NCI-H146 treated with DMSO at 0.1 percent for 48 hours (cell line): ENCODE measurements around the gene EGLN2.
"Not testable (repeated sequence)": the region's sequence is repeated elsewhere in the genome, so short reads cannot be mapped to it uniquely, and the experiment has no call there.

Source experiments
- DNase-seq: peaks from one replicate; lab custom pipeline; 2025; ENCODE audit not compliant: unreplicated experiment; lab: John Stamatoyannopoulos, UW

The EGLN2 gene

DNA sequence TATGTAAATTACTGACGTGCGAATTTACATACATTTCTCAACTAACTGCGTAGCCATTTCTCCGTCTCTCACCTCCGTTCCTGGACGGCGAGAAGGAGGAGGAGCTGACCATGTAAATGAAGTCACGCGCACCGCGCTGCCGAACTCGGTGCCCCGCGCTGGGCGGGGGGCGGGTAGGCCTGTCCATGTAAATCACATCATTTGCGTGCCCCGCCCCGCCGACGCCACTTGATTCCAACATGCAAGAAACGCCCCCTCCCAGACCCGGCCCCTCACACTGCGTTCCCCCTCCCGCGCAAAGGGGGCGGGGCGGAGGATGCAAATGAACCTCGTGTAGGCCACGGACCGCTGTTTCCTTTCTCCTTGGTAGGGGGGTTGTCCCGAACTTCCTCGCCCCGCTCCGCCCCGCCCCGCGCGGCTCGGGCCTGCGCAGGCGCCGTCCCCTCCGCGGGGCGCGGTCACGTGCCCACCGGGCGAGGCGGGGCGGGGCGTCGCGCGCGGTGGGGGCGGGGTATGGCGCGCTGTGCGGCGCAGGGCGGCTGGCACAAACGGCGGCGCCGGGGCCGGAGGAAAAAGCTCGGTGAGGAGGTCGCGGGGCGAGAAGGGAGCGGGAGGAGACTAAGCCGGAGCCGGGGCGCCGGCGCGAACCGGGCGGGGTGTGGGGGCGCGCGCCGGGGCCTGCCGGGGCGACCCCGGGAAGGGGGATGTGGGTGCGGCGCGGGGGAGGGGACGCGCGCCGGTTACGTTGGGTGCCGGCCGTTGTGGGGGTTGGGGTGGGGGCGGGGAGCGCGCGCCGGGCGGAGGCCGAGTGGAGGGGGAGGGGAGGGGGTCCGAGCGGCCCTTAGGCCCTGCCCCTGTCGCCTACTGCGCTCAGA, at the start of gene EGLN2:
Gene EGLN2 (plus strand): TSS at position 509 of the 875 bp plus-strand sequence. CDS start 1,382 bp downstream, outside the sequence.
- peak; percentile 98 for DNase-seq

- DNase-seq = peak; percentile 99
These were observed 48.7 kb upstream of the EGLN2 start, which contains the start of gene ACTMAP for GRCh38 chr19:40750058-40750873. ACTMAP (minus strand) TSS chr19:40750477; CDS start chr19:40749803, 674 bp downstream.

DNA sequence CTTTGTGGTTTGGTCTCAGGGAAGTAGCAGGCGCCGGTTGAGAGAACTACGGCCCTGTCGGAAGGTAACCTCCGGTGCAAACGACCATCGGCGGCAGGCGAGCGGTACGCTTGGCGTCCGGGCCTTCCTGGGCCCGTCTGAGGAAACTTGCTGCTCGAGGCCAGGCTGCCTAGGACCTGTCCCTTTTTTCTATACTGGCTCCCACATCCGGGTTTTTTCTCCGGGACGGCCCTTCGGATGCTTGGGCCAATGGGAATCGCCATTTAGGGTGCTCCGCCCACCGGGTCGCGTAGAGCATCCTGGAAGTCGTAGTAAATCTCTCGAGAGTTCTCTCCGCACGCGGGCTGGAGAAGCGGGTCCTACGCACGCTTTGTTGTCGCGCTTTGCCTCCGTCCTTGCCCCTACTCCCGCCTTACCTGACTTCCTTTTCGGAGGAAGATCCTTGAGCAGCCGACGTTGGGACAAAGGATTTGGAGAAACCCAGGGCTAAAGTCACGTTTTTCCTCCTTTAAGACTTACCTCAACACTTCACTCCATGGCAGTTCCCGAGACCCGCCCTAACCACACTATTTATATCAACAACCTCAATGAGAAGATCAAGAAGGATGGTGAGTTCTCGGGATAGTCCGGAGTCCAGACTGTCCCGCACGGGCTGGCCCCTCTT, 48.0 kb upstream of the EGLN2 start, which contains the start of gene SNRPA:
Gene SNRPA (plus strand): TSS at position 330 of the 664 bp plus-strand sequence. CDS start 206 bp downstream, at position 536.
- peak; percentile 95 for DNase-seq

- no peak for DNase-seq
These were observed 46.7 kb upstream of the EGLN2 start for GRCh38 chr19:40752257-40752781.

- DNase-seq = no peak
These were observed 44.3 kb upstream of the EGLN2 start for GRCh38 chr19:40754611-40755247.

- DNase-seq = no peak
These were observed 43.8 kb upstream of the EGLN2 start for GRCh38 chr19:40755248-40755624.

DNA sequence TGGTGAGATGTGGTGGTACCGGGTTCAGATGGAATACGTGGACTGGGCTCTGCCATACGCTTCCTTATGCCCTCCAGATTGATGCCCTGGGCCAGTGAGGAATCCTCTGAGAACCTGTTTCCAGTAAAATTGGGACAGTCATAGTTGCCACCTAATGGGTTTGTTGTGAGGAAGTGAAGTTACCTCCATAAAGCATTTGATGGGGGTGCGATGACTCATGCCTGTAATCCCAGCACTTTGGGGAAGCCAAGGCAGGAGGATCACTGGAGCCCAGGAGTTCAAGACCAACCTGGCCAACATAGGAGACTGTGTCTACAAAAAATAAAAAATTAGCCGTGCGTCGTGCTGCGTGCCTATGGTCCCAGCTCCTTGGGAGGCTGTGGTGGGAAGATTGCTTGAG, 43.2 kb upstream of the EGLN2 start:
- no peak for DNase-seq

DNA sequence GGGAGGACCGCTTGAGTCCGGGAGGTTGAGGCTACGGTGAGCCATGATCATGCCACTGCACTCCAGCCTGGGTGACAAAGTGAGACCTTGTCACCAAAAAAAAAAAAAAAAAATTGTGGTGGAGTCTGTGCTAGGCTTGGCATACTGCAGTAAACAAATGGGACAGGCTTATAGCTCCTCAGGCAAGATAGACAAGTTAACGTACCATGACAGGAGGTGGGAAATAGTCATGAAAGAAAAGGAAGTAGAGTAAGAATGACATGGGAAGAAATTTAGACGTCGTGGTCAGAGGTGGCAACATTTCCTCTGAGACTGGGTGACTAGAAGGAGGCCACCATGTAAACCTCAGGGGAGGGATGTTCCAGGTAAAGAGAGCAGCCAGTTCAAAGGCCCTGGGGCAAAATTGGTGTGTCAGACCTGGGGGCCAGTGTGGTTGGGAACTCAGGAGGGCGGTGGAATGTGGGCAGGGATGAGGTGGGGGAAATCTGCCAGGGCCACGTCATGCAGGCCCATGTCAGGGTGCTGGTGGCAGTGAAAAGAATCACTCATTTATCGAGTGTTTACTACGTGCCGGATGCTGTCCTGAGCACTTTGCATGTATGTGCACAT, 42.4 kb upstream of the EGLN2 start:
- no peak for DNase-seq

- no peak for DNase-seq
These were observed 40.5 kb upstream of the EGLN2 start for GRCh38 chr19:40758491-40758890.

DNA sequence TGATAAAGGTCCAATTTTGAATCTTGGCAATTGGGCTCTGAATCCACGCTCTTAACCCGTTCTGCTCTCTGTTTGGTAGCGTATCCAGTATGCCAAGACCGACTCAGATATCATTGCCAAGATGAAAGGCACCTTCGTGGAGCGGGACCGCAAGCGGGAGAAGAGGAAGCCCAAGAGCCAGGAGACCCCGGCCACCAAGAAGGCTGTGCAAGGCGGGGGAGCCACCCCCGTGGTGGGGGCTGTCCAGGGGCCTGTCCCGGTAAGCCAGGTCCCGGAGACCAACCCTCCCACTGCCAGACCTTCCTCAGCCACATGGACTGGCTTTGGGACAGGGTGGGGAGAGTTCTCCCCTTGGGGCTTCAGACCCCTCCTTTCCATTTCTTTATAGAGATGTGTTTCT, 39.6 kb upstream of the EGLN2 start:
- no peak for DNase-seq

DNA sequence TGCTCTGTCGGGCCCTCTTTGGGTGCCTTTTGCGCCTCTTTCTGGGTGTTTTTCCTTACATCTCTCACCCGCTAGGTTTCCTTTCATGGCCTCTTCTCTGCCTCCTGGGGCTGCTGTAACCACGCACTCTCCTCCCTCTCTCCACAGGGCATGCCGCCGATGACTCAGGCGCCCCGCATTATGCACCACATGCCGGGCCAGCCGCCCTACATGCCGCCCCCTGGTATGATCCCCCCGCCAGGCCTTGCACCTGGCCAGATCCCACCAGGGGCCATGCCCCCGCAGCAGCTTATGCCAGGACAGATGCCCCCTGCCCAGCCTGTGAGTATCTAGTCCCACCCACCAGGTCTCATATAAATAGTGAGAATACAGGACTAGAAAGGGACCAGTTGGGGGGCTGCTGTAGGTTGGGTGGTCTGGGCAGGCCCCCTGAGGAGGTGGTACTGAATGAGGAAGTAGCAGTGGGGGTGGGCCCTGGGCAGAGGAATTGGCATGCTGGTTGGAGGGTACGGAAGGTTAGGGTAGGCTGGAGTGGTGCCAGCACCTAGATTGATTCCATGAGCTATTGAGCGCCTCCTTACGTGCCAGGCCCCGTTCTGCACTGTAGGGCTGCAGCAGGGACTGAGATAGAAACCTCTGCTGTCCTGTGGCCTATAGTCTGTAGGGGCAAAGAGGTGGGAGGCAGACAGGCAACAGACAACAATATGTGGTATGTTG, 36.1 kb upstream of the EGLN2 start:
- no peak for DNase-seq

DNA sequence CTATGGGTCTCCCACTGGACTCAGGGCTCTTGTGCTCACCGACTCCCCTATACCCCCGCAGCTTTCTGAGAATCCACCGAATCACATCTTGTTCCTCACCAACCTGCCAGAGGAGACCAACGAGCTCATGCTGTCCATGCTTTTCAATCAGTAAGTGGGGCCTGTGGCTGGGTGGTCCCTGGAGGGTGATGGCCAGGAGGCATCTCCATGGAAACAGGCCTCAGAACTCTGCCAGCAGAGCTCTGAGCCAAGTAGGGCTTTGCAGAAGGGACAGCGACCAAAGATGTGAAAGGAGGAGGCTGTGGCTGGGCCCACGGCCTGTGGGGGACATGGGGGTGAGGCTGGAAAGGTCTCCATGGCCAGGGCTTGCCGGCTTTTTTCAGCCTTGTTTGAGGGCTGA, 35.5 kb upstream of the EGLN2 start:
- DNase-seq = no peak

- DNase-seq = no peak
These were observed 35.0 kb upstream of the EGLN2 start for GRCh38 chr19:40763963-40764362.

- DNase-seq = not testable (repeated sequence)
These were observed 32.6 kb upstream of the EGLN2 start for GRCh38 chr19:40766385-40766784.

- DNase-seq = no peak
These were observed 30.1 kb upstream of the EGLN2 start for GRCh38 chr19:40768869-40769268.

- not testable (repeated sequence) for DNase-seq
These were observed 27.7 kb upstream of the EGLN2 start for GRCh38 chr19:40771101-40771862.

DNA sequence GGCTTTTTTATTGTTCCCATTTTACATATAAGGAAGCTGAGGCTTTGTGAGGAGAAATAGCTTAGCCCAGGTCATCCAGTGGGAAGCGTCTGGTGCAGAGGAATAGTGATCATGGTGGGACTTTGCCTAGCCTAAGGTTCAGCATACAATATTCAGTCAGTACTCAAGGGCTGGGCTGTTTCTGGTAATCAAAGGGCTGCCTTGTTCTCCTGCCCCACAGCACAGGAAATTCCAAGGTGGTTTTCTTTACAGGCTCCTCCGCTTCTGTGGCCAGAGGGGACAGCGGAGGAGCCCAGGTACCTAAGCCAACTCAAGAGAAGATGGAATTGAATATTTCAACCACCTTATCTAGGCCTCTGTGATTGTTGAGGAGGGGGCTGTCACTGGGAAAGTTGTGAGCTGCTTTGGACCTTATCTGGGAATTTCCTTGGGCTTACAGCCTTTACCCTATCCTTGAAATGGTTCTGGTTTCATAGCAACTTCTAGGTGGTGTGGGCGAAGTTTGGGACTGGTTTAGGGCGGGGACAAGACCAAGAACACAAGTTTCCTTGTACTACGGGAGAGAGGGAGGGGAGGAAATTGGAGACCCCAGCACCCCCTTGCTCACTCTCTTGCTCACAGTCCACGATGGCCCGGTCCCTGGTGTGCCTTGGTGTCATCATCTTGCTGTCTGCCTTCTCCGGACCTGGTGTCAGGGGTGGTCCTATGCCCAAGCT, 23.9 kb upstream of the EGLN2 start, which contains the start of gene MIA:
Gene MIA (plus strand): TSS at position 606 of the 716 bp plus-strand sequence. CDS start 22 bp downstream, at position 628.
- DNase-seq = no peak

- DNase-seq = no peak
These were observed 23.4 kb upstream of the EGLN2 start for GRCh38 chr19:40775632-40776022.
